NCI-H2196 (cell line): ENCODE measurements around the gene PDE3A.
"Not testable (repeated sequence)": the region's sequence is repeated elsewhere in the genome, so short reads cannot be mapped to it uniquely, and the experiment has no call there.

Source experiments
- DNase-seq: peaks from one replicate; lab custom pipeline; 2025; ENCODE audit not compliant: unreplicated experiment; lab: John Stamatoyannopoulos, UW

The PDE3A gene

DNA sequence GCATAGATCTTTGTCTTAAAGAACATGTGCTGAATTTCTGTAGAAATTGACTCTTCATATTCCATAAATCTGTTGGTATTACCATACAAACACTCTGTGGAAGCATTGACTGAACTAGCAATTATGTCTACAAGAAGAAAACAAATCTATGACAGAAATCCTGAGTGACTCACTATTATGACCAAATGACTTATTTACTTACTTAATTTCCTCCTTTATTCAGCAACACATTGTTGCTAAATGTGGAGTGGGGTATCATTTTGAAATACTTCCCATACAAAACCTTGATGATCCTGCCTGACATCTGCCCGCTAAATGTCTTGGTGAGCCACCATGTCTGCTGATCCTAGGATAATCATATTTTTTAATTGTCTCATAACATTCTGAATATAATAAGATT, 227.7 kb downstream of the PDE3A start:
- DNase-seq: no peak

DNA sequence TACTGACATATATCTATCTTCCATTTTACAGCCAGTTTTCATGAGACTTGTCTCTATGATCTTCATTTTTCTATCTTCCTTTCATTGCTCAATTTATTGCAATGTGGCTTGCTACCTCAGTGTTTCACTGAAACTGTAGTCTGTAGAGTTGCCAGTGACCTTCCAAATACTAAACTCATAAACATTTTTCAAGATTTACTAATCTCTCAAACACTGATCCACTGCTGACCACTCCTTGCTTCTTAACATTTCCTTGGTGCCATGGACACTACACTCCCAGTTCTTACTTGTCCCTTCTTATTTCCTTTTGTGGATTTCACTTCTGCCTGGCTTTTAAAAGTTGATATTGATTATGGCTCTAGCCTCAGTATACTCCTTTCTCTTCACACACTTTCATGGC, 231.4 kb downstream of the PDE3A start:
- DNase-seq: no peak

GRCh38 chr12:20601668-20602280, 233.4 kb downstream of the PDE3A start:
- peak; percentile 62 for DNase-seq

DNA sequence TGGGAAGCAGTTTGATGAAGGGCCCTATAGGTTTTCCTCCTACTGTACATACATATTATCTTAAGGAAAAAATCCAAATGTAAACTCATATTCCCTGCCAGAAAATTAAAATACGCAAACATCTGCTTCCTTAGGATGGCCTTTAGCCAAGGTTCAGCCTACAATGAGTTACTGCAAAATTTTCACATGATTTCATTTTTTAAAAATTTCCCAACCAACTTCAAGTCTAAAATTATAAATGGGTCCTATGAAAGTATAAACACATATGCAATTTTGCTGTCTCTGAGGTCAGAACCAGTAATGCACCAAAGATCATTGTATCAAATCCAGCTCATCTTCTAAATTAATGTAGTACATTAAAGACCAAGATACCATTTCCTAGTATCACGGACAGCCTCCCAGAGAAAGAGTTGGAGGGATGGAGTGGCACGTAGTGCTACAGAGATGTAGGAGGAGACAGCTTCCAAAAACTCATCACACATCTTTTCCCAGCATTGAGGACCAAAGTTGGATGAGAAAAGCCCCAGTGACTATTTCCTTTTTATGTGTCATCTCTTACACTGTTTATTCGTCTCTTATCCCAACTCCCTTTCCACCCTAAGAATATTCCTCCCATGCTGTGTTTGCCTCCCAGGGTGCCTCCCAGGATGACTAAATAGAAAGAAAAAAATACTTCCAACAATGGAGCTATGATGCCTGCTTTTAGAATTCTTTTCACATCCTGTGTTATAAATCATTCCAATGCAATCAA, 234.5 kb downstream of the PDE3A start:
- no peak for DNase-seq

DNA sequence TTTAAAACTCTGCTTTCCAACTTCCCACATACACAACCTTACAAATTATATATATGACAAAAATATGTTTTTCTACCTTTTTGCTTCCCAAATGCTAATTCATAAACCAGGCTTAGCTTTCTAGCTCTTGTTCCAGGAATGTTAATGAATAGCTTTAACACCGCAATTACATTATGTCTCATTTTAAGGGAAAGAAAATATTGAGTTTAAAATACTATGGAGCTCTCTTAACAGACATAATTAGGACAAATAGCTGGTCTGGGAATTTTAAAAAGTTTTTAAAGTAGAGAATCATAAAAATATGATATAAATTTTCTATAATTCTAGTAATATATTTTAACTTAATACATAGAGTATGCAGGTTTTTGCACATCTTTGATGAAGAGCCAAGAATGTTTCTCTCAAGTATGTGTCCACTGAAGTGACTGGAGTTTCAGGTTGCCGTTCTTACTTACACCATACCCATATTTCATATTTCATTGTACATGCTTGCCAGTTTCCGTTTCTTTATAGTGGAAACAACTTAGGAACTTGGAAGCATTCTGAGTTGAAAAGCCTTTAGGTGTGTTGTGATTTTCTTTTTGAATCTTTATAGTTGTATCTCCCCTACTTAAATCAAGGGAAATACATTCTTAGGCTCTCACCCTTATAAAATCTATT, 236.2 kb downstream of the PDE3A start:
- DNase-seq: no peak

- not testable (repeated sequence) for DNase-seq
These were observed 246.7 kb downstream of the PDE3A start for GRCh38 chr12:20615020-20615419.

GRCh38 chr12:20616093-20616492, 247.8 kb downstream of the PDE3A start:
- no peak for DNase-seq

DNA sequence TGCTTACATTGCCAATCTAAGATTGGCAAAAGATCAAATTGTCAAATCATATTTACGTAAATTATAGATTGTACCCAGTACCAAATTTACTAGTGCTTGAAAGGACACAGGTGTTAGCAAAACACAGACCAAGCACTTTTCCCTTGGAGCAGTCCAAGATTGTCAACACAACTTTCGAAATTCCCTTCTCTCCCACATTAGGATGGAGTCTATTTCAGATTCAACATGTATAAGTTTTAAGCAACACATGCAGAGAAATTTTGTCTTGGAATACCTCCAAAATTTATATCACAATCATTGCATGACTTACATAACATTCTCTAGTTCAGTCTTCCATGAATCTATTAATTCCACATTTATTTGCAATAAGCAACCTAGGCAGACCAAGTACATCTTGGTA, 251.9 kb downstream of the PDE3A start:
- no peak for DNase-seq

DNA sequence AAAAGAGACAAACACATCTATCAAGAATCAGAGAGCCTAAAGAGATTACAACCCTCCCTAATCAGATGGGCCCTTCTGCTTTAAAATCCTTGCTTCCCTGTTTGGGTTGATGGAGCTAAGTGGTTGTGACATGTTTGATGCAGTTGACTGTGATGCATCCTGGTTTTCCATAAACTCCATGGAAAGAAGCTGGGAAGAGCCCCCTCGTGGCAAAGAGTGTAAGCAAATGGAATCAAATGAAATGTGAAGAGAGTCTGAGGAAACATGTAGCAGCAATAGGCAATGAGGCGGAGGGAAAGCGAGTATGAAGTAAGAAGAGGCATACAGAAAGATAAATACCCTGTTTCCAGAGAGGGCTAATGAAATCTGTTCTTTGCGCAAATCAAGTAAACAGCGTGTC, 256.4 kb downstream of the PDE3A start:
- DNase-seq: no peak

DNA sequence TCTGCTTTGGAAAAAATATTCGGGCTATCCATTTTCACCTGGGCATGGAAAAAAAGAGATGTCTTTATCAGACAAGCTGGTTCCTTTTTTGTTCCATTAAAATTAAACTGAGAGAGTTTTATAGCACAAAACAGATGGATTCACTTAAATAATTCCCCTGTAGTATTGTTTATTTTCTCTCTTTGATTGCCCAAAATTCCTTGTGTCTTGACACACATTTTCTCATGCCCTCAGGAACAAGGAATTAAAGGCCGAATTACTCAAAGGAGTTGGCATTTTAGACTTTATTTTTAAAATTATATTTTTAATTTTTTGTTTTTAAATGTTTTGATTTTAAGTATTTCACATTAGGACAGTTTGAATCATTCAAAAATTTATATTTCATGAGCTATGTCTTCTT, 257.2 kb downstream of the PDE3A start:
- DNase-seq: no peak

DNA sequence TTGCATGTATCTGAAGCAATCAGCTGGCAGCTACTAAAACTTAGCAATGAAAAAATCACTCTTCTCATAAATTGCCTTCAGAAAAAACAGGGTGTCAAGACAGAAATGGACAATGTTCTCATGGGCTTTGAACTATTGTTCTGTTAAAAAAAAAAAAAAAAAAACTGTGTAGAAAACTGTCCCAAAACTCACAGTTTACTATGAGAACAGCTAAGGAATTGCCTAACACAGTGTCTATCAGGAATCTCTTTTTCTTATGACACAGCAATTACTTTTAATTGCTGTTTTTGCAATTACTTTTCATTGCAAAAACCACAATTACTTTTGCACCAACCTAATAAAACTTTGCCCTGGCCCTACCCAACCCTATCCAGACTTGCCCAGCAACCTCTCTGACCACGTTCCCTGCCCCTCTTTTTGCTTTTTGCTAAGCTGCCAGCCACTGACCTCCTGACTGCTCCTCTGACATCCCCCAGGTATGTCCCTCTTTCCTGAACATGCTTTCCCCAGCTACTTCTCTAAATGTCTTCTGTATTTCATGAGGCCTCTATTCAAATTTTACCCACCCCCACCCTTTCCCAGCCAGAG, 258.8 kb downstream of the PDE3A start:
- DNase-seq: no peak

DNA sequence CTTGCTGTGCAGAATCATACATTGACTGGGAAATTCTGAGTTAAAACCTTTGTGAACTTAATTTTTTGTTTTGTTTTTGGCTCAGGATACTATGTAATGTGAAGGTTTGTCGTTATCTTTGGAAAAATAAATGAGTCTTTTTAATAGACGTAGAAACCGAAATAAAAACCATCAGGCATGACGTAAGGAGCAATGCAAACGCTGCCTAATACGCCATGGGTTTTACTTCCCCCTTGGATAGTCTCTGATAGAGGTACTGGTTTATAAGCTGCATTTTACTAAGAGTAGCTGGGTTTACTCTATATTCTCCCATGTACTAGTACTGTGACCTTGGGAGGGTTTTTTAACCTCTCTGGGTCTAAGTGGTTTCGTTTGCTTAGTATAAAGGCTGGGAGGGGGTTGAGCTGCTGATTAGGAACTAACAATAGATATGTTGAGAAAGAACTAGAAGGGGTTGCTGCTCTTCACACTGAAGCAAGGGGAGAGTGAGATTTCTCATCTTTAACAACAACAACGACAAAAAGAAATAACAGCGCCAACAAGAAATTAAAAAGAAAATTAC, 260.0 kb downstream of the PDE3A start:
- no peak for DNase-seq

DNA sequence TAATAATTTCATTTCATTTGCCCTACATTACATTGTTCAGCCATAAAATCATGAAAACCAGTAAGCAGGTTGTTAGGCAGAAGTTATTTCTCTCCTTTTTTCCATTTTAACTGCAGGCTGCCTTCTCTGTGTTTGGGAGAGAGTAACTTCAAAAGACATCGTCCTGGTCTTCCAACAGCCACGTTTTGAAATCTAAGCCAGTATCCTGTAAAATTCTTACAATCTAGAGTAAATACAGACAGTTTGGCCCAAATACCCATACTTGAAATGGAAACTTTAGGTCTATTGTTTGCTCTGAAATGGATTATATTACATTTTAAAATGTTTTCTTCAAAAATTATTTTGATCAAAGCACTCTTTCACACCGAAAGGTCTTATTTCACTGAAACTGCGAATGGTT, 260.7 kb downstream of the PDE3A start:
- DNase-seq: no peak

- no peak for DNase-seq
These were observed 261.2 kb downstream of the PDE3A start for GRCh38 chr12:20629414-20630156.

GRCh38 chr12:20631711-20632110, 263.4 kb downstream of the PDE3A start:
- no peak for DNase-seq

DNA sequence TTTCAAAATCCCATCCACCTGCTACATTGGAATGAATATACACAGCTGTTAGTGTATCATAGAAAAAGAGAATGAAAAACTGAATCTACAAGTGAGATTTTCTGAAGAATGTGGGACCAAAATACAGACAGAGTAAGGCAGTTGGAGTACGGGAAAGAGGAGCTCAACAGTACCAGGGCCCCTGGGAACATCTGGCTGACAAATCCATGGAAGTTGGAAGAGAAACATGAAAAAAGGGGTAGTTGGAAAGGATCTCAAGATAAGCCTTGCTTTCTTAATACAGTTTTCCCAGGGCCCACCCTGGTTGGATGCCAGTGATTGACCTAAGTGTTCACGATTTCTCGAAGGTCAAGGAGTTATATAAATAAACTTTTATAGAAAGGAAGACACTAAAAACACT, 272.8 kb downstream of the PDE3A start:
- no peak for DNase-seq

GRCh38 chr12:20643822-20644221, 275.5 kb downstream of the PDE3A start:
- no peak for DNase-seq

- DNase-seq: peak; percentile 69
These were observed 278.0 kb downstream of the PDE3A start for GRCh38 chr12:20646239-20646827.

GRCh38 chr12:20653871-20654270, 285.5 kb downstream of the PDE3A start:
- DNase-seq: no peak

GRCh38 chr12:20656600-20656999, 288.3 kb downstream of the PDE3A start:
- no peak for DNase-seq

- DNase-seq: no peak
These were observed 289.2 kb downstream of the PDE3A start for GRCh38 chr12:20657496-20657895.
